Measurements from ENCODE around the gene RFWD3.

Gene RFWD3, protein sequence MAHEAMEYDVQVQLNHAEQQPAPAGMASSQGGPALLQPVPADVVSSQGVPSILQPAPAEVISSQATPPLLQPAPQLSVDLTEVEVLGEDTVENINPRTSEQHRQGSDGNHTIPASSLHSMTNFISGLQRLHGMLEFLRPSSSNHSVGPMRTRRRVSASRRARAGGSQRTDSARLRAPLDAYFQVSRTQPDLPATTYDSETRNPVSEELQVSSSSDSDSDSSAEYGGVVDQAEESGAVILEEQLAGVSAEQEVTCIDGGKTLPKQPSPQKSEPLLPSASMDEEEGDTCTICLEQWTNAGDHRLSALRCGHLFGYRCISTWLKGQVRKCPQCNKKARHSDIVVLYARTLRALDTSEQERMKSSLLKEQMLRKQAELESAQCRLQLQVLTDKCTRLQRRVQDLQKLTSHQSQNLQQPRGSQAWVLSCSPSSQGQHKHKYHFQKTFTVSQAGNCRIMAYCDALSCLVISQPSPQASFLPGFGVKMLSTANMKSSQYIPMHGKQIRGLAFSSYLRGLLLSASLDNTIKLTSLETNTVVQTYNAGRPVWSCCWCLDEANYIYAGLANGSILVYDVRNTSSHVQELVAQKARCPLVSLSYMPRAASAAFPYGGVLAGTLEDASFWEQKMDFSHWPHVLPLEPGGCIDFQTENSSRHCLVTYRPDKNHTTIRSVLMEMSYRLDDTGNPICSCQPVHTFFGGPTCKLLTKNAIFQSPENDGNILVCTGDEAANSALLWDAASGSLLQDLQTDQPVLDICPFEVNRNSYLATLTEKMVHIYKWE

DNA sequence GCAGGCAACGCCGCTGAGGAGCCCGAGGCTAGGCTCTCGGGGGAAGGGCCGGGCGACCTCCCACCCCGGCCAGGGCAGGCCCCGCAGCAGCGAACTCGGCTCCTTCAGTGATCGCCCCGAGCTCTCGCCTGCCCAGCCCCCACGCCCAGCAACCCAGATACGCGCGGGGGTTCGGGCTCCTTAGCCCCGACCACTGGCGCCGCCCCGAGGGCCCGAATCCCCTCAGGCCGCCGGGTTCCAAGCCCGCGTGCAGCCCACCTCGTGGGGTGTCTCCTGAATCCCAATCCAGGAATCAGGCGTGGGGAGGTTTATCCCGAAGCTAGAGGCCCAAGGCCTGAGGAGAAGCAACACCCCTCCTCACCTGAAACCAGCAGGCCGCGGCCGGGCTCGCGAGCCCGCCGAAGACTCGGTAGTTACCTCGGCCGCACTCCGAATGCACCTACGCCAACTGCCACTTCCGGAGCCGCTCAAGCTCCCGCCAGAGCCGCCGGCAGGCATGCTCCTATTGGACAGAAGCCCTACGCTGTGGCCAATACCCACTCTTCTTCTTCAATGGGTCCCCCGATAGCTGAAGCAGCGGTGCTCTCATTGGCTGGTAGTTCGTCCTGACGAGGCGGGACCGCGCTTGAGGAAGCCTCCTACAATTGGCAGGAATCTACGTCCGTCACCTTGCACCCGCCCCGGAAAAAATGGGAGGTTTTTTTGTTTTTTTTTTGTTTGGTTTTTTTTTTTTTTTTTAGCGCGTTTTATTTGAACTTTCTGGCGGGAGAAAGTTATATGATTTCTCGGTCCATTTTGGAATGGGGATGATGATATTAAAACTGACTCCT lies at the start of gene RFWD3:
Gene RFWD3 (minus strand): TSS at position 453 of the 830 bp plus-strand sequence. CDS start 5,428 bp downstream, outside the sequence.
- Histone ChIP-seq H3K36me3 (ENCODE audit: control insufficient read depth in 5 of 5, insufficient read depth in 5 of 5, low read length in 5 of 5) (peaks cover 7 to 26% (median 24%) of the 10 kb centered on the region in 5 donors), H3K27me3 (ENCODE audit: control insufficient read depth in 5 of 5, insufficient read depth in 4 of 5, low read length in 5 of 5) (no peaks in the 10 kb centered on the region), H3K4me3 (ENCODE audit: low read depth in 1 of 5, low read length in 5 of 5) (peak within 1 kb of the TSS; percentile 80 to 97 (median 94)), H3K9ac (ENCODE audit: low read length in 5 of 5) (peak within 1 kb of the TSS in 4 of 5 donors; percentile 87 to 97 (median 94)), H3K9me3 (ENCODE audit: control insufficient read depth in 5 of 5, low read length in 5 of 5) (no peaks in the 10 kb centered on the region), H3K4me1 (ENCODE audit: control insufficient read depth in 5 of 5, insufficient read depth in 5 of 5, low read length in 5 of 5) (peaks cover 0 to 22% (median 16%) of the 10 kb centered on the region in 5 donors), H3K27ac (ENCODE audit: low read depth, low read length) (peak within 1 kb of the TSS; percentile 46)

DNA sequence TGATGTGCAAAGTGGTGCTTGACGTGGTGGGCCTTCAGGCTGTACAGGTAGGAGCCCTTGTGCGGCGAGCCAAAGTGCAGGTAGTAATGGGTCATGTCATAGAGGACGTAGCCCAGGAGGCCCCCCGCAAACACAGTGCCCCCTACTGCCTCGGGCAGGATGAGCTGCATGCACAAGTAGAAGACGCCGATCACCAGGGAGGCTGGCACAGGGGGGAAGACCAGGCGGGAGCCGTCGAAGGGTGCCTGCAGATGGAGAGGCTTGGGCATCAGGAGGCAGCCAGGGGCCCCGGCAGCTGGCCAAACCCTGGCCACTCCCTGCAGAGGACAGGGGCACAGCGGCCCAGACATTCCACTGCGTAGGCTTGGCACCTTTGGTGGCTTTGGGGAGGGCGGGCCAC lies 49.7 kb upstream of the RFWD3 start:
- H3K9me3 ChIP-seq (ENCODE audit: control insufficient read depth in 5 of 5, low read length in 5 of 5) = no peaks in the 10 kb centered on the region
- H3K27ac ChIP-seq (ENCODE audit: low read depth, low read length) = no peak overlapping the region
- H3K9ac ChIP-seq (ENCODE audit: low read length in 5 of 5) = no peak overlapping the region
- no peaks in the 10 kb centered on the region for H3K36me3 ChIP-seq (ENCODE audit: control insufficient read depth in 5 of 5, insufficient read depth in 5 of 5, low read length in 5 of 5)
- H3K4me3 ChIP-seq (ENCODE audit: low read depth in 1 of 5, low read length in 5 of 5) = no peak overlapping the region
- H3K27me3 ChIP-seq (ENCODE audit: control insufficient read depth in 5 of 5, insufficient read depth in 4 of 5, low read length in 5 of 5) = peaks cover 0 to 5% (median 0%) of the 10 kb centered on the region in 5 donors
- no peaks in the 10 kb centered on the region for H3K4me1 ChIP-seq (ENCODE audit: control insufficient read depth in 5 of 5, insufficient read depth in 5 of 5, low read length in 5 of 5)

DNA sequence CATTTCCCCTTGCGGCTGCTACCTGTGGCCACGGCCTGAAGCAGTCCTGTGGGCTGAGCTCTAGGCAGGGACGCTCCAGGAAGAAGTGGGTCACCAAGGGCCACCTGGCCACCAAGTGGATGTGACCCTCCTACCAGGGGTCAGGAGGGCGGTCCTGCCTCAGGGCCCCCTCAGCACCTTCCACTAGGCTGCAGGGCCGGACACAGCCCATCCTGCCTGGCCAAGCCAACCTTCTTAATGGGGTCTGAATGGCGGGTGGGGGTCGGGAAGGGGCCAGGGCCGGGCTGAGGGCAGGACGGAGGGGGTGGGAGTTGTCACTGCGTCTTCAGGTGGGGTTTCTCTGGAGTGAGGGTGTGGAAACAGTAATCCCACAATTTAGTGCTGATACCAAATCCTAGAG lies 47.2 kb upstream of the RFWD3 start:
- H3K9ac ChIP-seq (ENCODE audit: low read length in 5 of 5) = no peak overlapping the region

DNA sequence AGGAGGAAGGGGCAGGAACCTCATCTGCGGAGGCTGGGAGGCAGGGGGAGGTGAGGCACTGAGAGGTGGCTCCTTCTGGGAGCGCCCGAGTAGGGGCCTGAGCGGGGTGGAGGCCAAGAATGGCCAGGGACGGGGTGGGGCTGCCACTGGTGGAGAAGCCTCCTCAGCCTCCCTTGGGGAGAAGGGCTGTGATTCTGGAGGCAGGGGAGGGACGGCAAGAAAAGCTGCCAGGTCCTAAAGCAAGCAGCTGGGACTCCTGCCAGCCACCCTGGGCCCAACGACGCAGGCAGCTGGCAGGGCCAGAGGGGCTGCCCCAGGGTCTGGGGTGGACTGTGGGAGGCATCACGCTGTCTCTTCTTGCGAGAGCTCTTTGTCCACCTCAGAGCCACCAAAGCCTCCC lies 46.6 kb upstream of the RFWD3 start:
- Histone ChIP-seq H3K4me3 (ENCODE audit: low read depth in 1 of 5, low read length in 5 of 5) (no peak overlapping the region), H3K27ac (ENCODE audit: low read depth, low read length) (no peak overlapping the region), H3K4me1 (ENCODE audit: control insufficient read depth in 5 of 5, insufficient read depth in 5 of 5, low read length in 5 of 5) (peaks cover 0 to 1% (median 0%) of the 10 kb centered on the region in 5 donors), H3K9me3 (ENCODE audit: control insufficient read depth in 5 of 5, low read length in 5 of 5) (no peaks in the 10 kb centered on the region), H3K27me3 (ENCODE audit: control insufficient read depth in 5 of 5, insufficient read depth in 4 of 5, low read length in 5 of 5) (peaks cover 0 to 5% (median 0%) of the 10 kb centered on the region in 5 donors), H3K36me3 (ENCODE audit: control insufficient read depth in 5 of 5, insufficient read depth in 5 of 5, low read length in 5 of 5) (no peaks in the 10 kb centered on the region), H3K9ac (ENCODE audit: low read length in 5 of 5) (no peak overlapping the region)

More for the DNA sequence above, 47.2 kb upstream of the RFWD3 start:
- H3K4me3 ChIP-seq (ENCODE audit: low read depth in 1 of 5, low read length in 5 of 5) = no peak overlapping the region
- no peak overlapping the region for H3K27ac ChIP-seq (ENCODE audit: low read depth, low read length)
- peaks cover 0 to 5% (median 0%) of the 10 kb centered on the region in 5 donors for H3K27me3 ChIP-seq (ENCODE audit: control insufficient read depth in 5 of 5, insufficient read depth in 4 of 5, low read length in 5 of 5)
- peaks cover 0 to 1% (median 0%) of the 10 kb centered on the region in 5 donors for H3K4me1 ChIP-seq (ENCODE audit: control insufficient read depth in 5 of 5, insufficient read depth in 5 of 5, low read length in 5 of 5)
- no peaks in the 10 kb centered on the region for H3K36me3 ChIP-seq (ENCODE audit: control insufficient read depth in 5 of 5, insufficient read depth in 5 of 5, low read length in 5 of 5)
- H3K9me3 ChIP-seq (ENCODE audit: control insufficient read depth in 5 of 5, low read length in 5 of 5) = no peaks in the 10 kb centered on the region

DNA sequence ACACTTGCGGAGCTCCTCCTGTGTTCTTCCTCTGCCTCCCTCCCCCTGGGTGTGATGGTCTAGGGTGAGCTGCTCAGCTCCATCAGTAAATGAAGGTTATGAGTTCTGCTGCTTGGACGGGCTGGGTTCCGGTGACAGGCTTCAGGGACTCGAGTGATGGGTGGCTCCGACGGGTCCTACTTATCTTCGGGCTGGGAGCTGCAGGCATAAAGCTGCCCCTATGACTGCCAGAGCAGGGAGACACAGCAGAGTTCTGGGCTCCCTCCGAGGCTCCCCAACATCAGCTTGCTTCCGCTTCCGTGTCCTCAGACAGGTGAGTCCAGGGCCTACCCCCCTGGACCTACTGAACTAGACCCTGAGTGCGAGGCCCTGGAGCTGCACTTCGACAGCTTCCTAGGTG lies 45.3 kb upstream of the RFWD3 start:
- peaks cover 0 to 1% (median 0%) of the 10 kb centered on the region in 5 donors for H3K4me1 ChIP-seq (ENCODE audit: control insufficient read depth in 5 of 5, insufficient read depth in 5 of 5, low read length in 5 of 5)
- H3K27ac ChIP-seq (ENCODE audit: low read depth, low read length) = no peak overlapping the region
- no peaks in the 10 kb centered on the region for H3K36me3 ChIP-seq (ENCODE audit: control insufficient read depth in 5 of 5, insufficient read depth in 5 of 5, low read length in 5 of 5)
- H3K4me3 ChIP-seq (ENCODE audit: low read depth in 1 of 5, low read length in 5 of 5) = no peak overlapping the region
- no peaks in the 10 kb centered on the region for H3K9me3 ChIP-seq (ENCODE audit: control insufficient read depth in 5 of 5, low read length in 5 of 5)
- no peak overlapping the region for H3K9ac ChIP-seq (ENCODE audit: low read length in 5 of 5)
- peaks cover 0 to 5% (median 0%) of the 10 kb centered on the region in 5 donors for H3K27me3 ChIP-seq (ENCODE audit: control insufficient read depth in 5 of 5, insufficient read depth in 4 of 5, low read length in 5 of 5)

DNA sequence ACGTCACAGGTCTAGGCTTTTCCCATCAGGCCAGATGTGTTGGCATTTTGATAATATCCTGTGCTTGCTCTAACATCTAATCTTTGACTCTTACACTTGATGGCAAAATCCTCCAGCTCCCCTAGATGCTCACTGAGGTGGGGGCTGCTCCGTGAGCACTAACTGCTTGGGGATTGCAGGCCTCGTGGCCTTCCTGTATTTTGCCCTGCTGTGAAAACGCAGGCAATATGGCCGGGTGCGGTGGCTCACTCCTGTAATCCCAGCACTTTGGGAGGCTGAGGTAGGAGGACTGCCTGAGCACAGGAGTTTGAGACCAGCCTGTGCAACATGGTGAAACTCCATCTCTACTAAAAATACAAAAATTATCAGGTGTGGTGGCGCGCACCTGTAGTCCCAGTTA lies 43.7 kb upstream of the RFWD3 start:
- Histone ChIP-seq H3K27me3 (ENCODE audit: control insufficient read depth in 5 of 5, insufficient read depth in 4 of 5, low read length in 5 of 5) (peaks cover 0 to 5% (median 0%) of the 10 kb centered on the region in 5 donors), H3K9me3 (ENCODE audit: control insufficient read depth in 5 of 5, low read length in 5 of 5) (no peaks in the 10 kb centered on the region), H3K4me1 (ENCODE audit: control insufficient read depth in 5 of 5, insufficient read depth in 5 of 5, low read length in 5 of 5) (peaks cover 0 to 1% (median 0%) of the 10 kb centered on the region in 5 donors), H3K27ac (ENCODE audit: low read depth, low read length) (no peak overlapping the region), H3K4me3 (ENCODE audit: low read depth in 1 of 5, low read length in 5 of 5) (no peak overlapping the region), H3K36me3 (ENCODE audit: control insufficient read depth in 5 of 5, insufficient read depth in 5 of 5, low read length in 5 of 5) (no peaks in the 10 kb centered on the region), H3K9ac (ENCODE audit: low read length in 5 of 5) (no peak overlapping the region)

DNA sequence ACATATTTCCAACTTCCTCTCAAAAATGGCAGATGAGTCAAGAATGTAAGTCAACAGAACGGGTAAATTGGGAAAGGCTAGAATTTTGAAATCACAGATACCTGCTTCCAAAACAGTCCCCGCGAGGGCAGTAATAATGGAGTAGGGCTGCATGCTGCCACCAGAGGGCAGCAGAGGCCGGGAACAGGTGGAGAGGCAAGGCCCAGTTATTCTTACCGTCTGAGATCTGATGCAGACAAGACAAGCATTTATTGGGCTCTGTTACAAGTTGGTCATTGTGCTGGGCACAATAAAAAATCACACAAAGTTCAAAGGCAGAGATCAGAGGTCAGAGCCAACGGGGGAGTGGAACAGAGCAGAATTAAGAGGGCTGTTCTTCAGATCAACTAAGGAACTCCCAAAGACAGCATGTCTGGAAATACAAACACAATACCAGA lies 42.8 kb upstream of the RFWD3 start:
- Histone ChIP-seq H3K4me3 (ENCODE audit: low read depth in 1 of 5, low read length in 5 of 5) (no peak overlapping the region), H3K36me3 (ENCODE audit: control insufficient read depth in 5 of 5, insufficient read depth in 5 of 5, low read length in 5 of 5) (no peaks in the 10 kb centered on the region), H3K27ac (ENCODE audit: low read depth, low read length) (no peak overlapping the region), H3K9me3 (ENCODE audit: control insufficient read depth in 5 of 5, low read length in 5 of 5) (no peaks in the 10 kb centered on the region), H3K9ac (ENCODE audit: low read length in 5 of 5) (no peak overlapping the region), H3K4me1 (ENCODE audit: control insufficient read depth in 5 of 5, insufficient read depth in 5 of 5, low read length in 5 of 5) (peaks cover 0 to 1% (median 0%) of the 10 kb centered on the region in 5 donors), H3K27me3 (ENCODE audit: control insufficient read depth in 5 of 5, insufficient read depth in 4 of 5, low read length in 5 of 5) (peaks cover 0 to 5% (median 0%) of the 10 kb centered on the region in 5 donors)

DNA sequence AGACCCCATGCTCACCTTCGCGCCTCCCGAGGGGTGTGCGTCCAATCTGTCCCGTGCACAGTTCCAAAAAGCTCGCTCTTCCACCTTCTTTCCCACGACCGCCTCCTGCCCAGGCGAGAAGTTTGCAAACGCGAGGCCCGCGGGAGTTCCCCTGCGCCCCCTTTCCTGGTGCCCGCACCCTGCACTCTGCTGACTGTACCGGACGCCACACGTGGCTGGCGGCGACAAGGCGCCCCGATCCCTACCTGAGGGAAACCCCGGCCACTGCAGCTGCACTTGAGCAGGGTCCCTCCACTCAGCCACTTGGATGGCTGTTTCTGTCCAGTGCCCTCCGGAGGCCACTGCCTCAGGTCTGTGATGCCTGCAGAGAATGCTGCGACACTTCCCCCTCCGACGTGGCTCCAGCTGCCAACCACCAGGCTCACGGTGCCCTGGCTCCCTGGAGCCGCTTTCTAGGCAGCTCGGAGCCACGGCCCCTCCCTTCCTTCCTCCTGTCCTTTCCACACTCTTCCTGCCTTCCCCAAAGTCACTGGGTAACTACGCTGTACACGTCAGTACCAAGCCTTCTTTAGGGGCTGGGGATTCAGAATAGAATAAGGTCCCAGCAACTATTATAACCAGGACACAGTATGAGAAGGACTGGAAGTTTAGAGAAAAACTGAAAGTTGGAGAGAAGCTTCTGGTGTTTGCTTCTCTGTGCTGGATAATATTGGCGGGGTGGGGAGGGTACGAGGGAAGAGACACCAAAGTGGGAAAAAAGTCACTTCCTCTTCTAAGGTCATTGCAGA lies 34.0 kb upstream of the RFWD3 start, which contains the start of gene MLKL:
Gene MLKL (minus strand): TSS at position 425 of the 788 bp plus-strand sequence. CDS start 5,105 bp downstream, outside the sequence.
- Histone ChIP-seq H3K36me3 (ENCODE audit: control insufficient read depth in 5 of 5, insufficient read depth in 5 of 5, low read length in 5 of 5) (peaks cover 0 to 4% (median 0%) of the 10 kb centered on the region in 5 donors), H3K27ac (ENCODE audit: low read depth, low read length) (peak within 1 kb of the TSS; percentile 90), H3K27me3 (ENCODE audit: control insufficient read depth in 5 of 5, insufficient read depth in 4 of 5, low read length in 5 of 5) (no peaks in the 10 kb centered on the region), H3K4me3 (ENCODE audit: low read depth in 1 of 5, low read length in 5 of 5) (peak within 1 kb of the TSS; percentile 82 to 96 (median 89)), H3K9ac (ENCODE audit: low read length in 5 of 5) (peak within 1 kb of the TSS; percentile 63 to 92 (median 81)), H3K4me1 (ENCODE audit: control insufficient read depth in 5 of 5, insufficient read depth in 5 of 5, low read length in 5 of 5) (peaks cover 0 to 37% (median 32%) of the 10 kb centered on the region in 5 donors), H3K9me3 (ENCODE audit: control insufficient read depth in 5 of 5, low read length in 5 of 5) (no peaks in the 10 kb centered on the region)

DNA sequence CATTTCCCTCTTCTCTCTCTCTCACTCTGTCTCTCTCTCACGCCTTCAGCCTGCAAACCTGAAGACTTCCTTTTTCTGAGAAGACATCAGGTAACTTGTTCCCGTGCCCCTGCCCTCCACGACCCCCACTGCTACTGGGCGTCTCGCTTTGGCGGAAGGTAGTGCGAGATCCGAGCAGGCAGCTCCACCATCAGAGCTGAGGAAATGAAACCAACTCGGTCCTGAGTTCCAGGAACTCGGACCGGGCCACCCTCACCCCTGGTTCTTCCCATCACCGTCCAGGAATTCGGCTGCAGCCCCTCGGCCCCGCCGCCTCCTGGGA lies 33.4 kb upstream of the RFWD3 start:
- H3K27ac ChIP-seq (ENCODE audit: low read depth, low read length) = peak overlapping the region; percentile 90

More for the DNA sequence above, 33.4 kb upstream of the RFWD3 start:
- peaks cover 0 to 7% (median 4%) of the 10 kb centered on the region in 5 donors for H3K36me3 ChIP-seq (ENCODE audit: control insufficient read depth in 5 of 5, insufficient read depth in 5 of 5, low read length in 5 of 5)
- peaks cover 0 to 37% (median 32%) of the 10 kb centered on the region in 5 donors for H3K4me1 ChIP-seq (ENCODE audit: control insufficient read depth in 5 of 5, insufficient read depth in 5 of 5, low read length in 5 of 5)
- H3K27me3 ChIP-seq (ENCODE audit: control insufficient read depth in 5 of 5, insufficient read depth in 4 of 5, low read length in 5 of 5) = no peaks in the 10 kb centered on the region
- peak overlapping the region; percentile 82 to 96 (median 89) for H3K4me3 ChIP-seq (ENCODE audit: low read depth in 1 of 5, low read length in 5 of 5)
- no peaks in the 10 kb centered on the region for H3K9me3 ChIP-seq (ENCODE audit: control insufficient read depth in 5 of 5, low read length in 5 of 5)
- peak overlapping the region; percentile 63 to 92 (median 81) for H3K9ac ChIP-seq (ENCODE audit: low read length in 5 of 5)

Data from subcutaneous abdominal adipose tissue (tissue), 5 donors.